ENCODE results near the gene POLR2A.
A peak's percentile ranks its signal among the peaks of the same experiment; 100 is the strongest.
"Not testable (repeated sequence)": the region's sequence is repeated elsewhere in the genome, so short reads cannot be mapped to it uniquely, and the experiment has no call there.

POLR2A gene

DNA sequence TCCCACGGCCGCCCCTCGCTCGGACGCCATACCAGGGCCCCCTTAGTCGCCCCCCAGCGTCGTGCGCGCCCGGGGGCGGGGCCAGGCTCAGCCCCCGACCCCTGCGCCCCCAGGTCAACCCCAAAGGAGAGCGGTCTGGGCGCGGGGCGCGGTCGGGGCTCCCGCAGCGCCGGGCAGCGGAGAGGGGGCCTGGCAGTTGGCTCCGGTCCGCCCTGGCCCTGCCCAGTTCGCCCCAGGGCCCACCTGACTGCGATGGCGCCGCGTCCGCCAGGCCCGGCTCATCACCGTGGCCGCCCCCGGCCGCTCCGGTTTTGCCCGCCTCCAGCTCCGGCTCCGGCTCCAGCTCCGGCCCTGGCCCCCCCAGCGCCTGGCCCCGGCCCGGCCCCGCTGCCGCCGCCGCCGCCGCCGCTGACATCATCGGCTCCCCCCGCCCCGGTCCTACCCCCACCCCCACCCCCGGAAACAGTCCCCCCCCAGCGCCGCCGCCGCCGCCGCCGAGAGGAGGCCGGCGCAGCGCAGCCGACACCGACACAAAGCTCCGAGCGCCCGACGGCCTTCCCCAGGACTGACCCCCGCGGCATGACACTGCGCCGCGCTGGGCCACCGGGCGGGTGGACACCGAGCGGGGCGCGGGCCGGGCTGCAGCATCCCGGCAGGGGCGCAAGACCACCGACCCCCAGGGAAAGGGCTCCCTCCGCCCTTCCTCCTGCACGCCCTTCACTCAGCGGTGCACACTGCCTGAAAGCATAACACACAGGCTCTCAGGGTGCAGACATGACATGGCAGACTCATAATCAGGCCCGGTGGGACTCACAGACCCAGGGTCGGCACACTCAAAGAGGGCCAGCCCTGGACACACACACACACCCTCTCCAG is 4.7 kb upstream of the POLR2A start, which contains the start of gene ZBTB4:
TSS of gene ZBTB4 (minus strand) at position 419 of the 876 bp plus-strand sequence. CDS start 12,830 bp downstream, outside the sequence.
- no peak for DNase-seq (ENCODE audit: insufficient read length, low spot score)
- FAIRE-seq: no peak

GRCh38 chr17:7480089-7480384 is 4.1 kb upstream of the POLR2A start:
- FAIRE-seq: no peak
- no peak for TF ChIP-seq POLR2A (IDR thresholded peaks at IDR 0.05; ENCODE audit: low read depth, low read length)
- no peak for DNase-seq (ENCODE audit: insufficient read length, low spot score)

More for the DNA sequence above, 4.7 kb upstream of the POLR2A start, which contains the start of gene ZBTB4:
- peak; percentile 46; the same call in 1 of the 2 replicates for TF ChIP-seq POLR2A (IDR thresholded peaks at IDR 0.05; ENCODE audit: low read depth, low read length)

GRCh38 chr17:7481275-7481674 is 2.9 kb upstream of the POLR2A start, which contains the start of gene SLC35G6:
Gene SLC35G6 (plus strand): TSS chr17:7481446. CDS start chr17:7481517, 71 bp downstream.
- FAIRE-seq; DNase-seq (ENCODE audit: insufficient read length, low spot score): not testable (repeated sequence)

- DNase-seq (ENCODE audit: insufficient read length, low spot score); FAIRE-seq: not testable (repeated sequence)
Observed at GRCh38 chr17:7481842-7482741, 2.1 kb upstream of the POLR2A start.

DNA sequence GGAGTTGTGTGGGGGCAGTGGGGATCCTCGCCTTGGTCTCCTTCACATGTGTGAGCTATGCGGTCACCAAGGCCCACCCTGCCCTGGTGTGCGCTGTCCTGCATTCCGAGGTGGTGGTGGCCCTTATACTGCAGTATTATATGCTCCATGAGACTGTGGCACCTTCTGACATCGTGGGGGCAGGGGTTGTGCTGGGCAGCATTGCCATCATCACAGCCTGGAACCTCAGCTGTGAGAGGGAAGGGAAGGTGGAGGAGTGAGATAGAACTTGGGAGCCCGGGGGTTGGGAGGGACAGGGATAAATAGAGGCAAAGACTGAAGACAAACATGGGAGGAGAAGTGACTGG is 1.5 kb upstream of the POLR2A start:
- not testable (repeated sequence) for FAIRE-seq; DNase-seq (ENCODE audit: insufficient read length, low spot score)

DNA sequence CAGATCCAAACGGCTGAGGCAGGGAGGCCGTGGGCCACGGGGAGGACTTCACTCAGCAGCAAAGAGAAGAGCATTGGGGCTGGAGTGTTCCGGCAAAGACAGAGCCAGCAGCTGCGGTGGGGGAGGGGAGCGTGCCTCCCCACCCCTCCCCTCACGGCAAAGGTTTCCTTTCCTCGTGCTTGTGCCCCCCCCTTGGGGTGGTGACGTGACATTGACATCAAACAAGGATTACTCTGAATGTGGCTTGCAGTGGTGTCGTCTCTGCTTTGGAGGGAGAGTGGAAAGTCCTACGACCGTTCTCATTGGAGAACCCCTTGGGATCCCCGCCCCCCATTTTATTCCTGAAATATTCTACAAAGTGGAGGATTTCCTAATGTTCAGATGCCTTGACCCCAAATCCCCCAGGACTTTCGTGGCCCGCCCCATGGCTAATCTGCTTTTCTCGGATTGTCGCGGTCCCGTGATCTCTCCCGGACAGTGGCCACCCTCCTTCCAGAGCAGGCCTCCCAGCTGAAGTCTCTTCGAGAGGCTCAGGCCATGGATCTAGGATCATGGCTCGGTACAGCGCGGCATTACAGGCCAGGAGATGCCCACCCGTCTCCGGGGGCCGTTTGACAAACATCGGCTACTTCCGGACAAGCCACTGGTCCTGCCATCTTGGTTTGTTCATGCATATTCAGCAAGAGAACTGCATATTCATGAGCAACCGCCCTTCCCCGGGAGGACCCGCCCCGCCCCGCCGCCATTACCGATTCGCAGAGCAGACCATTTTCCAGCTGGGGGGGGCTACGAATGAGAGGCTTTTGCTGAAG is 705 bp upstream of the POLR2A start:
- FAIRE-seq (peak; percentile 79), DNase-seq (ENCODE audit: insufficient read length, low spot score) (peak; percentile 74)
- peak; percentile 61 for TF ChIP-seq POLR2A (IDR thresholded peaks at IDR 0.05; ENCODE audit: low read depth, low read length)

- no peak for DNase-seq (ENCODE audit: insufficient read length, low spot score)
- no peak for FAIRE-seq
- no peak for TF ChIP-seq POLR2A (IDR thresholded peaks at IDR 0.05; ENCODE audit: low read depth, low read length)
Observed at GRCh38 chr17:7484919-7485377, 782 bp downstream of the POLR2A start.

DNA sequence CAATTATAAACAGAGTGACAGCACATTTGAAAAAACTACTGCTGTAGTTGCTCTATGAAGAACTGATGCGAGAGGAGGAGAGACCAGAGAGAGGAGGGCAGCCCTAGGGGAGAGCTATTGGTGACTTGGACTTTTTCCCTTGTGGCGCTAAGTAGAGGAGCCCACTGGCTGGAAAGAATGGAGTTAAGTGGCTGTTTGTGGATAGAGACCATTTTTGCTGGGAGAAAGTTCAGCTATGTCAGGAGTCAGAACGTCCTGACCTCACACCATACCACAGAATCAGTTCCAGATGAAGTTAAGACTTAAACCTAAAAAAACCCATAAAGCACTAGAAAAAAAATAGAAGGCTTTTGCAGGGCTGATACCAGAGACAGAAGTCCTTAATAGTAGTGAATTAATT is 2.0 kb downstream of the POLR2A start:
- TF ChIP-seq POLR2A (IDR thresholded peaks at IDR 0.05; ENCODE audit: low read depth, low read length): no peak
- DNase-seq (ENCODE audit: insufficient read length, low spot score) (no peak), FAIRE-seq (no peak)

- TF ChIP-seq POLR2A (IDR thresholded peaks at IDR 0.05; ENCODE audit: low read depth, low read length): no peak
- FAIRE-seq (no peak), DNase-seq (ENCODE audit: insufficient read length, low spot score) (no peak)
Observed at GRCh38 chr17:7490144-7490543, 6.0 kb downstream of the POLR2A start.

- DNase-seq (ENCODE audit: insufficient read length, low spot score) (no peak), FAIRE-seq (no peak)
- TF ChIP-seq POLR2A (IDR thresholded peaks at IDR 0.05; ENCODE audit: low read depth, low read length): no peak
Observed at GRCh38 chr17:7491583-7491982, 7.4 kb downstream of the POLR2A start.

GRCh38 chr17:7493941-7494340 is 9.8 kb downstream of the POLR2A start:
- no peak for DNase-seq (ENCODE audit: insufficient read length, low spot score)
- no peak for TF ChIP-seq POLR2A (IDR thresholded peaks at IDR 0.05; ENCODE audit: low read depth, low read length)
- no peak for FAIRE-seq

DNA sequence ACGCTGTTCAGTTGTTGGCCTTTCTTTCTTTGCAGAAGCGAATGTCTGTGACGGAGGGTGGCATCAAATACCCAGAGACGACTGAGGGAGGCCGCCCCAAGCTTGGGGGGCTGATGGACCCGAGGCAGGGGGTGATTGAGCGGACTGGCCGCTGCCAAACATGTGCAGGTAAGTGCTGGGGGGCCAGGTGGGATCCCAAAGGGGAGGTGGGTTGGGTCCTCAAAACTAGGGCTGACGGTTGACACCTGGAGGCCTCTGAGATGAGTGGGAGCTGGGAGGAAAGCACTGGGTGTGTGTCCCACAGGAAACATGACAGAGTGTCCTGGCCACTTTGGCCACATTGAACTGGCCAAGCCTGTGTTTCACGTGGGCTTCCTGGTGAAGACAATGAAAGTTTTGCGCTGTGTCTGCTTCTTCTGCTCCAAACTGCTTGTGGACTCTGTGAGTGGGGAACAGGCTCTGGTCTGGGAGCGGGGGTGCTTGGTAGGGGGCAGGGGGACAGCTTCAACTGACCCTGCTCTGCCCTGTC is 11.8 kb downstream of the POLR2A start:
- no peak for TF ChIP-seq POLR2A (IDR thresholded peaks at IDR 0.05; ENCODE audit: low read depth, low read length)
- FAIRE-seq: no peak
- no peak for DNase-seq (ENCODE audit: insufficient read length, low spot score)

DNA sequence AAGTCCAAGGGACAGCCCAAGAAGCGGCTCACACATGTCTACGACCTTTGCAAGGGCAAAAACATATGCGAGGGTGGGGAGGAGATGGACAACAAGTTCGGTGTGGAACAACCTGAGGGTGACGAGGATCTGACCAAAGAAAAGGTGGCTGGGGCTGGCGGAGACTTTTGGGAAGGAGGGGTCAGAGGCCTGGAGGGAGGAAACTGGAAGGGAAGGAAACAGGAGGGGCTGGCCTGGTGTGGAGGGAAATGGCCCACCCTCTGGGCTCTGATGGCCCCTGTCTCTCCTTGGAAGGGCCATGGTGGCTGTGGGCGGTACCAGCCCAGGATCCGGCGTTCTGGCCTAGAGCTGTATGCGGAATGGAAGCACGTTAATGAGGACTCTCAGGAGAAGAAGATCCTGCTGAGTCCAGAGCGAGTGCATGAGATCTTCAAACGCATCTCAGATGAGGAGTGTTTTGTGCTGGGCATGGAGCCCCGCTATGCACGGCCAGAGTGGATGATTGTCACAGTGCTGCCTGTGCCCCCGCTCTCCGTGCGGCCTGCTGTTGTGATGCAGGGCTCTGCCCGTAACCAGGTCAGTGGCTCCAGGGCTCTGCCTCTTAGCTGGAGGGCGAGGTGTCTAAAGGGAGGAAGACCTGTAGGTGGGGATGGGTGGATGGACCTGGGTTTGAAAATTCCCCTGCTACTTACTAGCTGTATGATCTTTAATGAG is 12.5 kb downstream of the POLR2A start:
- TF ChIP-seq POLR2A (IDR thresholded peaks at IDR 0.05; ENCODE audit: low read depth, low read length): no peak
- no peak for FAIRE-seq
- no peak for DNase-seq (ENCODE audit: insufficient read length, low spot score)

All from H54 (cell line).